ENCODE results near the gene TPRX2. TPM values are rescaled to one million over a fixed set of nuclear protein-coding genes. Genes with fewer than 3 reads are reported as not detected.
A peak's percentile ranks its signal among the peaks of the same experiment; 100 is the strongest.
"Not testable (repeated sequence)": the region's sequence is repeated elsewhere in the genome, so short reads cannot be mapped to it uniquely, and the experiment has no call there.

Gene TPRX2
- total RNA-seq, 1 experiment from 2014 or later = not detected

DNA sequence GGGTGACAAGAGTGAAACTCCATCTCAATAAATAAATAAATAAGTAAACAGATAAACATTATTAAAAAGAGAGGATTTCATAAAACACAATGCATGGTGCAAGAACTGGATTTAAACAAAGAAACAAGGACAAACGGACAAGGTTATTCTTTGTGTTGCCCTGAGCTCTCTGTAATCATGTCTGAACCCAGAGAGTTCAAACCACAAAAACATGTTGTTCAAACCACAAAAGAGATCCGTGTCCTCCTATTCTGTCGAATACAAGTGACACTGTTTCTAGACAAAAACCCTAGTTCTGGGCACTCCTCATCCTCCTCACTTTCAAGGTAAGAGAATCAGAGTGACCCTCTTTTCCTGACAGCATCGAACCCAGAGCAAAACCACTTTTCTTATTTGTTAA, 4.6 kb upstream of the TPRX2 start:
- H3K4me3 ChIP-seq = no peak overlapping the region
- no peaks in the 10 kb centered on the region for H3K9me3 ChIP-seq (ENCODE audit: insufficient read depth, low read depth)
- intact Hi-C loops (cut with micrococcal nuclease; ENCODE audit: unreplicated experiment) = no loop called here
- 0 out of 2 replicates have a peak, but pooled peaks cover 4% of the 10 kb centered on the region for H3F3A ChIP-seq (ENCODE audit: insufficient read depth, low read depth)
- H3K27ac ChIP-seq = no peak overlapping the region
- H2AFZ ChIP-seq = no peak overlapping the region
- H3K36me3 ChIP-seq (ENCODE audit: low read depth) = no peaks in the 10 kb centered on the region
- H3K79me2 ChIP-seq (ENCODE audit: low read depth) = no peaks in the 10 kb centered on the region
- peaks cover 14% of the 10 kb centered on the region; the same call in 1 of the 2 replicates for H3K4me1 ChIP-seq (replicated peaks; ENCODE audit: insufficient read depth)
- no peak overlapping the region for H3K4me2 ChIP-seq
- no peak for TF ChIP-seq EZH2 (IDR thresholded peaks at IDR 0.05; ENCODE audit: low read depth)
- TF ChIP-seq, protein P1, sequence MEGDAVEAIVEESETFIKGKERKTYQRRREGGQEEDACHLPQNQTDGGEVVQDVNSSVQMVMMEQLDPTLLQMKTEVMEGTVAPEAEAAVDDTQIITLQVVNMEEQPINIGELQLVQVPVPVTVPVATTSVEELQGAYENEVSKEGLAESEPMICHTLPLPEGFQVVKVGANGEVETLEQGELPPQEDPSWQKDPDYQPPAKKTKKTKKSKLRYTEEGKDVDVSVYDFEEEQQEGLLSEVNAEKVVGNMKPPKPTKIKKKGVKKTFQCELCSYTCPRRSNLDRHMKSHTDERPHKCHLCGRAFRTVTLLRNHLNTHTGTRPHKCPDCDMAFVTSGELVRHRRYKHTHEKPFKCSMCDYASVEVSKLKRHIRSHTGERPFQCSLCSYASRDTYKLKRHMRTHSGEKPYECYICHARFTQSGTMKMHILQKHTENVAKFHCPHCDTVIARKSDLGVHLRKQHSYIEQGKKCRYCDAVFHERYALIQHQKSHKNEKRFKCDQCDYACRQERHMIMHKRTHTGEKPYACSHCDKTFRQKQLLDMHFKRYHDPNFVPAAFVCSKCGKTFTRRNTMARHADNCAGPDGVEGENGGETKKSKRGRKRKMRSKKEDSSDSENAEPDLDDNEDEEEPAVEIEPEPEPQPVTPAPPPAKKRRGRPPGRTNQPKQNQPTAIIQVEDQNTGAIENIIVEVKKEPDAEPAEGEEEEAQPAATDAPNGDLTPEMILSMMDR (conservative IDR thresholded peaks at IDR 0.05) = no peak
- no peaks in the 10 kb centered on the region for H3K9me2 ChIP-seq (ENCODE audit: insufficient read depth)
- H4K20me1 ChIP-seq (ENCODE audit: insufficient read depth) = no peaks in the 10 kb centered on the region
- H3K27me3 ChIP-seq (ENCODE audit: insufficient read depth, low read depth) = peaks cover 51% of the 10 kb centered on the region
- no TSS peak for BruUV-seq (replicated peaks)
- POLR2A ChIA-PET (ENCODE audit: unreplicated experiment) = interaction anchor here (0.6 kb wide), 1 partner anchor 83 kb away, joined by 9 read pairs; no protein-coding TSS in a partner anchor
- DNase-seq = no peak
- CTCF ChIA-PET = interaction anchor here (0.6 kb wide), 1 partner anchor 349 kb away, joined by 3 read pairs; no protein-coding TSS in a partner anchor

DNA sequence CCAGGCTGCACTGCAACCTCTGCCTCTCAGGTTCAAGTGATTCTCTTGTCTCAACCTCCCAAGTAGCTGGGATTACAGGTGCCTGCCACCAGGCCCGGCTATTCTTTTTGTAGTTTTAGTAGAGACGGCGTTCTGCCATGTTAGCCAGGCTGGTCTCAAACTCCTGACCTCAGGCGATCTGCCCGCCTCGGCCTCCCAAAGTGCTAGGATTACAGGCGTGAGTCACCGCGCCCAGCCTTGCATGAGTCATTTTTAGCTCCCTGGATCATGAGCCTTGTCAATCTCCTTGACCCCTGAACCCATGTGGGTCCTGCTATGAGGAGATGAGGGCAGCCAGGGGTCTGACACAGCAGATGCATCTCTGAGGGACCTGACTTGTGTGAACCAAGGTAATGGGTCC, 804 bp upstream of the TPRX2 start:
- intact Hi-C loops (cut with micrococcal nuclease; ENCODE audit: unreplicated experiment); H3K79me2 ChIP-seq (ENCODE audit: low read depth); H3K9me2 ChIP-seq (ENCODE audit: insufficient read depth); CTCF ChIA-PET; H3K4me1 ChIP-seq (replicated peaks; ENCODE audit: insufficient read depth); H3K27ac ChIP-seq; H4K20me1 ChIP-seq (ENCODE audit: insufficient read depth); H3K4me3 ChIP-seq; H2AFZ ChIP-seq; H3K36me3 ChIP-seq (ENCODE audit: low read depth); BruUV-seq (replicated peaks); H3K9me3 ChIP-seq (ENCODE audit: insufficient read depth, low read depth); H3F3A ChIP-seq (ENCODE audit: insufficient read depth, low read depth): not testable (repeated sequence)
- POLR2A ChIA-PET (ENCODE audit: unreplicated experiment) = interaction anchor here (0.7 kb wide), 1 partner anchor 14 kb away, joined by 7 read pairs; no protein-coding TSS in a partner anchor
- Histone ChIP-seq H3K4me2 (peak overlapping the region; percentile 6; the same call in 1 of the 2 replicates), H3K27me3 (ENCODE audit: insufficient read depth, low read depth) (peaks cover 31% of the 10 kb centered on the region)
- DNase-seq = peak; percentile 31 to 57

DNA sequence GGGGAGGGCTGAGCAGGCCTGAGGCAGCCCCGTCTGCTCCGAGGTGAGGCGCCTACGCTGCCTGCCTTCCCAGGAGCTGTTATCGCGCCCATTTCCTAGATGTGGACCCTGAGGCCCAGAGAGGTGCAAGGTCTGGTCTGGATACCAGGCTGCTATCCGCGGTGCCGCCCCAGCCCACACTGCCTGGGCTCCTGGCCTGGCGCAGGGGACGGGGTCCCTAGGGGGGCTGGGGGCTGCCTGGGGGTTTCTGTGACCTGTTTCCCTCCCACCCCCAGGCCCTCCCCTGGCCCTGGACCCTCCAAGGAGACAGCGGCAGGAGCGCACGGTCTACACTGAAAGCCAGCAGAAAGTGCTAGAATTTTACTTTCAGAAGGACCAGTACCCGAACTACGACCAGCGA, 803 bp downstream of the TPRX2 start:
- H4K20me1 ChIP-seq (ENCODE audit: insufficient read depth); H3K9me3 ChIP-seq (ENCODE audit: insufficient read depth, low read depth); CTCF ChIA-PET; H3K79me2 ChIP-seq (ENCODE audit: low read depth); DNase-seq; H3K9me2 ChIP-seq (ENCODE audit: insufficient read depth); BruUV-seq (replicated peaks); H3K27ac ChIP-seq; H2AFZ ChIP-seq; H3F3A ChIP-seq (ENCODE audit: insufficient read depth, low read depth); H3K4me2 ChIP-seq; H3K36me3 ChIP-seq (ENCODE audit: low read depth); H3K4me3 ChIP-seq; H3K4me1 ChIP-seq (replicated peaks; ENCODE audit: insufficient read depth); POLR2A ChIA-PET (ENCODE audit: unreplicated experiment): not testable (repeated sequence)
- intact Hi-C loops (cut with micrococcal nuclease; ENCODE audit: unreplicated experiment) = loop anchor here (10.0 kb wide), 1 partner anchor 65 kb away; no protein-coding TSS in a partner anchor
- H3K27me3 ChIP-seq (ENCODE audit: insufficient read depth, low read depth) = peaks cover 27% of the 10 kb centered on the region

DNA sequence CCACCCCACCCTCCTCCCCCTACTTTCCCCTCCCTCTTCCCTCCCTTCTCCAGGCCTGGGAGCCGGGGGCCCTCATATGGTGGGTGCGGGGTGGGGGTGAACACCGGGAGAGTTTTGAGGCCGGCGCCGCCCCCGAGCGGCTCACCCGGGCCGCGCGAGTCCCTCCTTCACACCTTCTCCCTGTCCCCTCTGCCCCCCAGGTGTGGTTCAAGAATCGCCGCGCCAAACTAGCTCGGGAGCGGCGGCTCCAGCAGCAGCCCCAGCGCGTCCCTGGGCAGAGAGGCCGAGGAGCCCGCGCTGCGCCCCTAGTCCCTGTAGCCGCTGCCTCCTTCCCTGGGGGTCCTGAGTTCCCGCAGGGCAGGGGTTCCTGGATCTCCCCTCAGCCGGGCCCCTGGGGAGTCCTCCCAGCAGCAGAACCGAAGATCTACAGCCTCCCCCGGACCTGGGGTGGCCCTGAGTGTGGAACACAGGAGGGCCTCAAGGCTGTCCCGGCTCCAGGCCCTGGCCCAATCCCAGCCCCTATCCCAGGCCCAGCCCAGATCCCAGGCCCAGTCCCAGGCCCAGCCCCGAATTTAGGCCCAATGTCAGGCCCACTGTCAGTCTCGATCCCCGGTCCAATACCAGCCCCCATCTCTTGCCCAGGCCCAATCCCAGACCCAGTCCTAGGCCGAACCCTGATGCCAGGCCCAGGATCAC, 1.7 kb downstream of the TPRX2 start:
- H3K9me3 ChIP-seq (ENCODE audit: insufficient read depth, low read depth) = no peaks in the 10 kb centered on the region
- no TSS peak for BruUV-seq (replicated peaks)
- no peaks in the 10 kb centered on the region for H3K9me2 ChIP-seq (ENCODE audit: insufficient read depth)
- TF ChIP-seq, protein P1 (conservative IDR thresholded peaks at IDR 0.05) = no peak
- no peak for TF ChIP-seq EZH2 (IDR thresholded peaks at IDR 0.05; ENCODE audit: low read depth)
- POLR2A ChIA-PET (ENCODE audit: unreplicated experiment) = no interaction called here
- H2AFZ ChIP-seq = no peak overlapping the region
- CTCF ChIA-PET = no interaction called here
- no peaks in the 10 kb centered on the region for H3K79me2 ChIP-seq (ENCODE audit: low read depth)
- no peaks in the 10 kb centered on the region for H4K20me1 ChIP-seq (ENCODE audit: insufficient read depth)
- 0 out of 2 replicates have a peak, but pooled peaks cover 8% of the 10 kb centered on the region for H3K4me1 ChIP-seq (replicated peaks; ENCODE audit: insufficient read depth)
- DNase-seq = no peak
- intact Hi-C loops (cut with micrococcal nuclease; ENCODE audit: unreplicated experiment) = loop anchor here (10.0 kb wide), 1 partner anchor 66 kb away; no protein-coding TSS in a partner anchor
- H3F3A ChIP-seq (ENCODE audit: insufficient read depth, low read depth) = 0 out of 2 replicates have a peak, but pooled peaks cover 4% of the 10 kb centered on the region
- no peak overlapping the region for H3K4me3 ChIP-seq
- peaks cover 29% of the 10 kb centered on the region for H3K27me3 ChIP-seq (ENCODE audit: insufficient read depth, low read depth)
- H3K27ac ChIP-seq = no peak overlapping the region
- no peak overlapping the region for H3K4me2 ChIP-seq
- H3K36me3 ChIP-seq (ENCODE audit: low read depth) = no peaks in the 10 kb centered on the region

Data from PC-9 (cell line).